HEK293 (cell line): ENCODE measurements around the gene LNPK.

ENCODE experiments used
- BCL11B ChIP-seq: fragments of 450-650 bp; formaldehyde crosslinking; IDR thresholded peaks from 2 replicates; pipeline ENCODE4 v1.5.1; 2016; ENCODE audit warnings: low read depth, missing biosample characterization, missing genetic modification characterization
- KLF10 ChIP-seq: fragments of 450-650 bp; IDR thresholded peaks from 2 replicates; pipeline ENCODE4 v1.5.1; 2018; ENCODE audit warnings: missing biosample characterization, mild to moderate bottlenecking, missing genetic modification characterization
- MZF1 ChIP-seq: fragments of 450-650 bp; formaldehyde crosslinking; IDR thresholded peaks from 2 replicates; pipeline ENCODE4 v1.5.1; 2017; ENCODE audit warnings: missing biosample characterization, missing genetic modification characterization, borderline replicate concordance
- PRDM1 ChIP-seq: fragments of 450-650 bp; formaldehyde crosslinking; IDR thresholded peaks from 2 replicates; pipeline ENCODE4; 2016; ENCODE audit warnings: missing biosample characterization, missing genetic modification characterization
- SETDB1 ChIP-seq: IDR thresholded peaks from one replicate; pipeline ENCODE4 v1.6.1; 2017; ENCODE audit warnings: mild to moderate bottlenecking, low read length, moderate library complexity, mixed read lengths; ENCODE audit not compliant: insufficient read length
- SP2 ChIP-seq: fragments of 450-650 bp; formaldehyde crosslinking; IDR thresholded peaks from 2 replicates; pipeline ENCODE4 v1.5.1; 2016; ENCODE audit warnings: missing biosample characterization, missing genetic modification characterization
- ZBTB1 ChIP-seq: fragments of 450-650 bp; formaldehyde crosslinking; IDR thresholded peaks from 2 replicates; pipeline ENCODE4 v1.5.1; 2016; ENCODE audit warnings: missing biosample characterization, missing genetic modification characterization
- ZBTB20 ChIP-seq: fragments of 450-650 bp; formaldehyde crosslinking; IDR thresholded peaks from 2 replicates; pipeline ENCODE4 v1.5.1; 2016; ENCODE audit warnings: missing biosample characterization, missing genetic modification characterization
- ZBTB7A ChIP-seq: fragments of 450-650 bp; formaldehyde crosslinking; IDR thresholded peaks from 2 replicates; pipeline ENCODE4 v1.5.1; 2016; ENCODE audit warnings: low read depth, missing biosample characterization, missing genetic modification characterization
- ZFP3 ChIP-seq: fragments of 450-650 bp; formaldehyde crosslinking; IDR thresholded peaks from 2 replicates; pipeline ENCODE4 v1.5.1; 2016; ENCODE audit warnings: low read depth, missing biosample characterization, missing genetic modification characterization
- ZFP41 ChIP-seq: fragments of 450-650 bp; formaldehyde crosslinking; IDR thresholded peaks from 2 replicates; pipeline ENCODE4 v1.5.1; 2016; ENCODE audit warnings: missing biosample characterization, missing genetic modification characterization, borderline replicate concordance
- ZNF140 ChIP-seq: fragments of 450-650 bp; formaldehyde crosslinking; IDR thresholded peaks from 2 replicates; pipeline ENCODE4 v1.5.1; 2016; ENCODE audit warnings: missing biosample characterization, missing genetic modification characterization
- ZNF16 ChIP-seq: fragments of 450-650 bp; formaldehyde crosslinking; IDR thresholded peaks from 2 replicates; pipeline ENCODE4 v1.5.1; 2016; ENCODE audit warnings: low read depth, missing biosample characterization, missing genetic modification characterization
- ZNF184 ChIP-seq: fragments of 450-650 bp; IDR thresholded peaks from 2 replicates; pipeline ENCODE4 v1.5.1; 2018; ENCODE audit warnings: missing biosample characterization, mild to moderate bottlenecking, missing genetic modification characterization
- ZNF335 ChIP-seq: fragments of 450-650 bp; formaldehyde crosslinking; conservative IDR thresholded peaks from 2 replicates; pipeline ENCODE4 v1.5.1; 2016; ENCODE audit warnings: missing biosample characterization, missing genetic modification characterization
- ZNF530 ChIP-seq: fragments of 450-650 bp; formaldehyde crosslinking; IDR thresholded peaks from 2 replicates; pipeline ENCODE4 v1.5.1; 2016; ENCODE audit warnings: low read depth, missing biosample characterization, missing genetic modification characterization
- ZNF544 ChIP-seq: fragments of 450-650 bp; formaldehyde crosslinking; IDR thresholded peaks from 2 replicates; pipeline ENCODE4 v1.5.0; 2017; ENCODE audit warnings: missing biosample characterization, missing genetic modification characterization
- ZNF596 ChIP-seq: fragments of 450-650 bp; IDR thresholded peaks from 2 replicates; pipeline ENCODE4 v1.5.0; 2018; ENCODE audit warnings: missing biosample characterization, mild to moderate bottlenecking, missing genetic modification characterization, moderate library complexity
- ZNF610 ChIP-seq: fragments of 450-650 bp; formaldehyde crosslinking; IDR thresholded peaks from 2 replicates; pipeline ENCODE4 v1.5.1; 2016; ENCODE audit warnings: missing biosample characterization, missing genetic modification characterization, borderline replicate concordance
- ZNF624 ChIP-seq: fragments of 450-650 bp; formaldehyde crosslinking; IDR thresholded peaks from 2 replicates; pipeline ENCODE4 v1.5.1; 2017; ENCODE audit warnings: missing biosample characterization, missing genetic modification characterization
- ZNF654 ChIP-seq: fragments of 450-650 bp; formaldehyde crosslinking; IDR thresholded peaks from 2 replicates; pipeline ENCODE4 v1.5.1; 2016; ENCODE audit warnings: low read depth, missing biosample characterization, missing genetic modification characterization
- TF ChIP-seq, protein P1 (sequence below): fragments of 450-650 bp; formaldehyde crosslinking; IDR thresholded peaks from 2 replicates; pipeline ENCODE4; 2016; ENCODE audit warnings: missing biosample characterization, missing genetic modification characterization
- TF ChIP-seq, protein P2 (sequence below): fragments of 450-650 bp; formaldehyde crosslinking; IDR thresholded peaks from 2 replicates; pipeline ENCODE4 v1.5.1; 2016; ENCODE audit warnings: missing biosample characterization, missing genetic modification characterization
- TF ChIP-seq, protein P3 (sequence below): fragments of 450-650 bp; formaldehyde crosslinking; IDR thresholded peaks from 2 replicates; pipeline ENCODE4 v1.5.1; 2016; ENCODE audit warnings: missing biosample characterization, missing genetic modification characterization
- TF ChIP-seq, protein P4 (sequence below): fragments of 450-650 bp; formaldehyde crosslinking; IDR thresholded peaks from 2 replicates; pipeline ENCODE4 v1.5.1; 2016; ENCODE audit warnings: missing biosample characterization, missing genetic modification characterization
- TF ChIP-seq, protein P5 (sequence below): fragments of 450-650 bp; formaldehyde crosslinking; IDR thresholded peaks from 2 replicates; pipeline ENCODE4 v1.5.1; 2016; ENCODE audit warnings: missing biosample characterization, missing genetic modification characterization
- TF ChIP-seq, protein P6 (sequence below): fragments of 450-650 bp; formaldehyde crosslinking; IDR thresholded peaks from 2 replicates; pipeline ENCODE4 v1.5.1; 2016; ENCODE audit warnings: missing biosample characterization, missing genetic modification characterization

The LNPK gene

DNA sequence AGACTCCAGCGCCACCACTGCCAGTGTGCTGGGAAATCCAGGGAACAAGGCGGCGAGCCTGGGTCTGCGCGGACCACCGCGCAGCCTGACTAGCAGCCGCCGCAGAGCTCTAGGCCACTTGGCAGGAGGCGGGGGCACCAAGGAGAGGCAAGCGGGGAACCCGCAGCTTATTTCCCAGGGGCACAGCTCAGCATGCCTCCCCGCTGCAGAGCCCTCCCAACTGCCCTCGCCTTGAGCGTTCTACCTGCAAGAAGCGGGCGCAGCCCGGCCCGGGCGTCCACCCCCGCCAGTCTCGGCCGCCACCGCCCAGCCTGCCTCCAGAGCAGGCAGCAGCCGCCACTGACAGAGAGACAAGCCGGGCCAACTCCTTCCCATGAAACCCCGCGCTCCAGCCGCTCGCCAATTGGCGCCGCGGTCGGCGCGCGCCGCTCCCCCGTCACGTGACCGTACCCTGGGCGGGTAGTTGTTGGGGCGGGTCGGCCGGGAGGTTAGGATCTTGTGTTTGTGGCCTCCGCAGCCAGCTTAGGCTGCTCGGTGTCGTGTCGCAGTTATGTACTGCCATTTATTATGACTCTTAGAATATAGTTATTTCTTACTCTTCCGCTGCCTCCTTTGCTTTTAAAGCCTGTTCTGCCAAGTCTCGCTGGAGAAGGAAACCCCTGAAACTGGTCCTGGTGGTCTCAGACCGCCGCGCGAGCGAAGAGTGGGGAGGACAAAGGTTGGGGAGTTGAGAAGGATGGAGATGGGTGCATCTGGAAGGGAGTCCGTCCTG, at the start of gene LNPK (continued):
- peak; percentile 72 for TF ChIP-seq ZNF335 (tag by site-specific recombination)
- TF ChIP-seq SP2 = peak; percentile 76
- TF ChIP-seq KLF10 = 0 out of 2 replicates have a peak, but pooled peaks have one; percentile 26
- TF ChIP-seq, protein P1, sequence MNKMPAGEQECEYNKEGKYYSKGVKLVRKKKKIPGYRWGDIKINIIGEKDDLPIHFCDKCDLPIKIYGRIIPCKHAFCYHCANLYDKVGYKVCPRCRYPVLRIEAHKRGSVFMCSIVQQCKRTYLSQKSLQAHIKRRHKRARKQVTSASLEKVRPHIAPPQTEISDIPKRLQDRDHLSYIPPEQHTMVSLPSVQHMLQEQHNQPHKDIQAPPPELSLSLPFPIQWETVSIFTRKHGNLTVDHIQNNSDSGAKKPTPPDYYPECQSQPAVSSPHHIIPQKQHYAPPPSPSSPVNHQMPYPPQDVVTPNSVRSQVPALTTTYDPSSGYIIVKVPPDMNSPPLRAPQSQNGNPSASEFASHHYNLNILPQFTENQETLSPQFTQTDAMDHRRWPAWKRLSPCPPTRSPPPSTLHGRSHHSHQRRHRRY (tag by site-specific recombination) = no peak
- TF ChIP-seq, protein P2, sequence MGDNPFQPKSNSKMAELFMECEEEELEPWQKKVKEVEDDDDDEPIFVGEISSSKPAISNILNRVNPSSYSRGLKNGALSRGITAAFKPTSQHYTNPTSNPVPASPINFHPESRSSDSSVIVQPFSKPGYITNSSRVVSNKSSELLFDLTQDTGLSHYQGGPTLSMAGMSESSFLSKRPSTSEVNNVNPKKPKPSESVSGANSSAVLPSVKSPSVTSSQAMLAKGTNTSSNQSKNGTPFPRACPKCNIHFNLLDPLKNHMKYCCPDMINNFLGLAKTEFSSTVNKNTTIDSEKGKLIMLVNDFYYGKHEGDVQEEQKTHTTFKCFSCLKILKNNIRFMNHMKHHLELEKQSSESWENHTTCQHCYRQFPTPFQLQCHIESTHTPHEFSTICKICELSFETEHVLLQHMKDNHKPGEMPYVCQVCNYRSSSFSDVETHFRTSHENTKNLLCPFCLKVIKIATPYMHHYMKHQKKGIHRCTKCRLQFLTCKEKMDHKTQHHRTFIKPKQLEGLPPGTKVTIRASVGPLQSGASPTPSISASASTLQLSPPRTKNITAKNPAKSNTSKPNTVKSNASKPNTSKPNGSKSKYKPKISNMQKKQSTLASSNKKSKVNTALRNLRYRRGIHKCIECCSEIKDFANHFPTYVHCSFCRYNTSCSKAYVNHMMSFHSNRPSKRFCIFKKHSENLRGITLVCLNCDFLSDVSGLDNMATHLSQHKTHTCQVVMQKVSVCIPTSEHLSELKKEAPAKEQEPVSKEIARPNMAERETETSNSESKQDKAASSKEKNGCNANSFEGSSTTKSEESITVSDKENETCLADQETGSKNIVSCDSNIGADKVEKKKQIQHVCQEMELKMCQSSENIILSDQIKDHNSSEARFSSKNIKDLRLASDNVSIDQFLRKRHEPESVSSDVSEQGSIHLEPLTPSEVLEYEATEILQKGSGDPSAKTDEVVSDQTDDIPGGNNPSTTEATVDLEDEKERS (tag by site-specific recombination) = no peak
- no peak for TF ChIP-seq ZBTB7A (tag by site-specific recombination)
- no peak for TF ChIP-seq ZNF654 (tag by site-specific recombination)
- TF ChIP-seq ZNF624 (tag by site-specific recombination) = no peak
- TF ChIP-seq ZBTB1 (tag by site-specific recombination) = no peak
- no peak for TF ChIP-seq MZF1 (tag by site-specific recombination)
- TF ChIP-seq ZFP41 = no peak
- TF ChIP-seq SETDB1 = no peak
- TF ChIP-seq ZNF140 = no peak
- peak; percentile 92 for TF ChIP-seq ZNF610 (tag by site-specific recombination)
- TF ChIP-seq BCL11B (tag by site-specific recombination) = no peak
- no peak for TF ChIP-seq ZNF184 (tag by site-specific recombination)
- no peak for TF ChIP-seq ZNF596 (tag by site-specific recombination)
- TF ChIP-seq, protein P3, sequence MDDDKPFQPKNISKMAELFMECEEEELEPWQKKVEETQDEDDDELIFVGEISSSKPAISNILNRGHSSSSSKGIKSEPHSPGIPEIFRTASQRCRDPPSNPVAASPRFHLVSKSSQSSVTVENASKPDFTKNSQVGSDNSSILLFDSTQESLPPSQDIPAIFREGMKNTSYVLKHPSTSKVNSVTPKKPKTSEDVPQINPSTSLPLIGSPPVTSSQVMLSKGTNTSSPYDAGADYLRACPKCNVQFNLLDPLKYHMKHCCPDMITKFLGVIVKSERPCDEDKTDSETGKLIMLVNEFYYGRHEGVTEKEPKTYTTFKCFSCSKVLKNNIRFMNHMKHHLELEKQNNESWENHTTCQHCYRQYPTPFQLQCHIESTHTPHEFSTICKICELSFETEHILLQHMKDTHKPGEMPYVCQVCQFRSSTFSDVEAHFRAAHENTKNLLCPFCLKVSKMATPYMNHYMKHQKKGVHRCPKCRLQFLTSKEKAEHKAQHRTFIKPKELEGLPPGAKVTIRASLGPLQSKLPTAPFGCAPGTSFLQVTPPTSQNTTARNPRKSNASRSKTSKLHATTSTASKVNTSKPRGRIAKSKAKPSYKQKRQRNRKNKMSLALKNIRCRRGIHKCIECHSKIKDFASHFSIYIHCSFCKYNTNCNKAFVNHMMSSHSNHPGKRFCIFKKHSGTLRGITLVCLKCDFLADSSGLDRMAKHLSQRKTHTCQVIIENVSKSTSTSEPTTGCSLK (tag by site-specific recombination) = no peak
- TF ChIP-seq ZFP3 (tag by site-specific recombination) = no peak
- peak; percentile 53; the same call in 1 of the 2 replicates for TF ChIP-seq ZBTB20 (tag by site-specific recombination)
- TF ChIP-seq, protein P4, sequence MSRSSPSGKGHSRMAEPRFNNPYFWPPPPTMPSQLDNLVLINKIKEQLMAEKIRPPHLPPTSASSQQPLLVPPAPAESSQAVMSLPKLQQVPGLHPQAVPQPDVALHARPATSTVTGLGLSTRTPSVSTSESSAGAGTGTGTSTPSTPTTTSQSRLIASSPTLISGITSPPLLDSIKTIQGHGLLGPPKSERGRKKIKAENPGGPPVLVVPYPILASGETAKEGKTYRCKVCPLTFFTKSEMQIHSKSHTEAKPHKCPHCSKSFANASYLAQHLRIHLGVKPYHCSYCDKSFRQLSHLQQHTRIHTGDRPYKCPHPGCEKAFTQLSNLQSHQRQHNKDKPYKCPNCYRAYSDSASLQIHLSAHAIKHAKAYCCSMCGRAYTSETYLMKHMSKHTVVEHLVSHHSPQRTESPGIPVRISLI (tag by site-specific recombination) = no peak
- TF ChIP-seq, protein P5, sequence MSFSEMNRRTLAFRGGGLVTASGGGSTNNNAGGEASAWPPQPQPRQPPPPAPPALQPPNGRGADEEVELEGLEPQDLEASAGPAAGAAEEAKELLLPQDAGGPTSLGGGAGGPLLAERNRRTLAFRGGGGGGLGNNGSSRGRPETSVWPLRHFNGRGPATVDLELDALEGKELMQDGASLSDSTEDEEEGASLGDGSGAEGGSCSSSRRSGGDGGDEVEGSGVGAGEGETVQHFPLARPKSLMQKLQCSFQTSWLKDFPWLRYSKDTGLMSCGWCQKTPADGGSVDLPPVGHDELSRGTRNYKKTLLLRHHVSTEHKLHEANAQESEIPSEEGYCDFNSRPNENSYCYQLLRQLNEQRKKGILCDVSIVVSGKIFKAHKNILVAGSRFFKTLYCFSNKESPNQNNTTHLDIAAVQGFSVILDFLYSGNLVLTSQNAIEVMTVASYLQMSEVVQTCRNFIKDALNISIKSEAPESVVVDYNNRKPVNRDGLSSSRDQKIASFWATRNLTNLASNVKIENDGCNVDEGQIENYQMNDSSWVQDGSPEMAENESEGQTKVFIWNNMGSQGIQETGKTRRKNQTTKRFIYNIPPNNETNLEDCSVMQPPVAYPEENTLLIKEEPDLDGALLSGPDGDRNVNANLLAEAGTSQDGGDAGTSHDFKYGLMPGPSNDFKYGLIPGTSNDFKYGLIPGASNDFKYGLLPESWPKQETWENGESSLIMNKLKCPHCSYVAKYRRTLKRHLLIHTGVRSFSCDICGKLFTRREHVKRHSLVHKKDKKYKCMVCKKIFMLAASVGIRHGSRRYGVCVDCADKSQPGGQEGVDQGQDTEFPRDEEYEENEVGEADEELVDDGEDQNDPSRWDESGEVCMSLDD (tag by site-specific recombination) = no peak
- TF ChIP-seq ZNF16 (tag by site-specific recombination) = no peak
- TF ChIP-seq ZNF530 (tag by site-specific recombination) = no peak
- TF ChIP-seq PRDM1 (tag by site-specific recombination) = no peak
- TF ChIP-seq, protein P6, sequence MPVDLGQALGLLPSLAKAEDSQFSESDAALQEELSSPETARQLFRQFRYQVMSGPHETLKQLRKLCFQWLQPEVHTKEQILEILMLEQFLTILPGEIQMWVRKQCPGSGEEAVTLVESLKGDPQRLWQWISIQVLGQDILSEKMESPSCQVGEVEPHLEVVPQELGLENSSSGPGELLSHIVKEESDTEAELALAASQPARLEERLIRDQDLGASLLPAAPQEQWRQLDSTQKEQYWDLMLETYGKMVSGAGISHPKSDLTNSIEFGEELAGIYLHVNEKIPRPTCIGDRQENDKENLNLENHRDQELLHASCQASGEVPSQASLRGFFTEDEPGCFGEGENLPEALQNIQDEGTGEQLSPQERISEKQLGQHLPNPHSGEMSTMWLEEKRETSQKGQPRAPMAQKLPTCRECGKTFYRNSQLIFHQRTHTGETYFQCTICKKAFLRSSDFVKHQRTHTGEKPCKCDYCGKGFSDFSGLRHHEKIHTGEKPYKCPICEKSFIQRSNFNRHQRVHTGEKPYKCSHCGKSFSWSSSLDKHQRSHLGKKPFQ (tag by site-specific recombination) = no peak
- TF ChIP-seq ZNF544 (tag by site-specific recombination) = no peak
